ENCODE measurements around the gene MAML3.

Gene MAML3

DNA sequence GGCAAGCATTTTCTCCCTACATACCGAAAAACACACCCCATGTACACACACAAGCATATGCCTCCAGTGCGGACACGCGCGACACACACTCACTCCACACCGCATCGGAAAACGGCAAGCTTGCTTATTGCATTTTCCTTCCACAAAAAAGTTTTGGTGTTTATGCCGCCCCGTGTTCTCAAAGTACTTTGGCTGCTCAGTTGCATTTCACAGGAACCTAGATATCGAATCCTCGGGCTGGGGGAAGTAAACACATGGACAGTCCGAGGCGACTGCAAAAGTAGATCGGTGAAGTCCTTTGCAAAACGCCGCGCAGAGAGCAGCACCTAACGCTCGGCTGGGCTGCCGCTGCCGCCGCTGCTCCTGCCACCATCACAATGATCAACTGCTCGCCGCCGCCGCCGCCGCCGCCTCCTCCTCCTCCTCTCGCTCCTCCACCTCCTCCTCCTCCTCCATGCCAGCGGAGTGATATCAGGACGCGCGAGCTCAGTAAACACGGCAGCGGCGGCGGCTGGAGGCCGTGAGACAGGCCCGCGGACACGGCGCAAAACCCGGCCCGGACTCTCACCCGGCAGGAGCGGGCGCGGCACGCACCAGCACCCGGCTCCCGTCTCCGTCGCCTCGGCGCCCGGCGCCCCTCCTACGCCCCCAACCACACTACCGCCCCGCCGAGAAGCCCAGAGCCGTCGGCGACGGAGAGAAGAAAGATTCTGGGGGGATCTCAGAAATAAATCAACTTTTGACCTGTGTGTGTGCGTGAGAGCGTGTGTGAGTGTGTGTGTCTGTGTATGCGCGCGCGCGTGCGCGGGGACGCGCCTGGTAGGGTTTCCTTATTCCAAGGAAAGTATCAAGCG, at the start of gene MAML3:
MAML3 (minus strand) TSS at position 467 of the 854 bp plus-strand sequence. CDS start 857 bp downstream, outside the sequence.
- DNase-seq: peak; percentile 97

GRCh38 chr4:140198942-140199341, 45.0 kb upstream of the MAML3 start:
- DNase-seq: no peak

DNA sequence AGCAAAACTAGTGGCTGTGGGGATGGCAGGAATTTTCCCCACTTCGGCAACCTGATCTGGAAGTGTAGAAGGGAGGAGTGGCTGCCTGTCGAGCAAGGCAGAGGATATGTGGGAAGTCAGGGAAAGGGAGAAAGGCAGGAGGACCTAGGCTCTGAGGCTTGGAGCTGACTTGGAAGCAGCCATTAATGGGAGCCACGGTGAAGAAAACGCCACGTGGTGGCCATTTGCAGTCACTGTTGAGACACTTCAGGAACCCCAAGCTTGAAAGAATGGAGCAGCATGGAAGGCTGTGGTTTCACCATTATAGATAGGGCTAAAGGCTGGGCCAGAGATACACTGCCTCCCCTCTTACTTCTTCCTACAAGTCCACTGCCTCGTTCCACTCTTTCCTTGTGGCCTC, 41.8 kb upstream of the MAML3 start:
- DNase-seq: peak; percentile 45

GRCh38 chr4:140189805-140190204, 35.8 kb upstream of the MAML3 start:
- no peak for DNase-seq

DNA sequence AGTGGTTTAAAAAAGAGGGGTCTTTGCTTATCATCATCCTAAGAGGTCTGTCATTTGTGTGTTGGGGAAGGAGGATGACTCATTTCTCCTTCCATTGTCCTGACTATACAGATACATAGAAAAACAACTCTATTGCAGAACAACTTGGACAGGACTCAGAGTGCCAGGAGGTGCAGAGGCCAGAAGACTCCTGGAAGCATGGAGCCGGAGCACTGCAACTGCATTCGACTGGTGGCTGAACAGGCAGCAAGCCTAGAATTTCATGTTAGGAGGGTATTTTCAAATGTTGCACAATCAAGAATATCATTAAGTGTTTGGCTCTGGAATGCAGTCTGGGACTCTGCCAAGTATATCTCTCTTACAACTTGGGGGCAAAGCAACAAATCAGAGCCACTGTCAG, 35.0 kb upstream of the MAML3 start:
- no peak for DNase-seq

- no peak for DNase-seq
Measured at GRCh38 chr4:140187316-140187695, 33.3 kb upstream of the MAML3 start.

GRCh38 chr4:140186651-140187315, 32.8 kb upstream of the MAML3 start:
- no peak for DNase-seq

GRCh38 chr4:140186082-140186438, 32.1 kb upstream of the MAML3 start:
- DNase-seq: no peak

DNA sequence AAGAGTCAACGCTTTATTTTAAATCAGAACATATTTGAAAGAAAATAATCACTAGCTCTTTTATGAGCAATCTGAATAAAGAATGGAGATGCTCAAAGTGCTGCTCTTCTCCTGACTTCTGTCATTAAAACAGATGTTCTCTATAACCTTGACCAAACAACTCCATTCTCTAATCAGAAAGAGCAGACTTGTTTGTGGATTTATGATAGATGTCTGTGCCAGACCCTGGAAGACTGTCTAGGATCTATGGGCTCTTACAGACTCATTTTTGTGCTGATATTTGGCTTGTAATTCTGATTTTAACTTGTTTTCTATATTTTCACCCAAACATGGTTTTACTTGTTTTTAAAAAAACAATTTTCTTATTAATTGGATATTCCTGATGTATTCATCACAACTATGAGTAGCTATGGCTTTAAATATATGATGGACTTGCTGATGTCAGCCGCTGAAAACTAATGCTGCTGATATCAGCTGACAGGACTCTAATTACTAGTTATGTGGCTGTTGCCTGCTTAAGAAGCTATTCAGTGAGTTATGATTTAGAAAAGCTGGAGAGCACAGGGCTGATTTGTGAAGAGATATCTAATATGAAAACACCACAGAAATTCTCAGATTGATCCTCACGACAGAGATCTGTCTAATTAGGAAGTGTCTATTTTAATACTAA, 31.6 kb upstream of the MAML3 start:
- DNase-seq: no peak

DNA sequence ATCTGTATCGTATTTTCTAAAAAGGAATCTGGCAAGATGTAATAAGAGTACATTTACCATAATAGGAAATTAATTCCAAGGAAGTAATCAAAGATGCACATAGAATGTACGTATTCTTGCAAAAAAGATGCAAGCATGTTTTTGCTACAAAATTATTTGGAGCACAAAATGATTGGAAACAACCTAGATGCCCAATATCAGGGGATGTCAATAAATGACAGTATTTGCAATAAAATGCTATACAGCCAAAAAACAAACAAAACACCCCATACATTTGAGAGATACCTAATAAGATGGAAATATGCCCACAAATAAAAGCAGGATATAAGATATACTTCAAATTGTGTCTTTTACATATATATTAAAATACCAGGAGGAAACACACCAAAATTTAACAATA, 29.3 kb upstream of the MAML3 start:
- no peak for DNase-seq

GRCh38 chr4:140180577-140180976, 26.6 kb upstream of the MAML3 start:
- DNase-seq: no peak

- DNase-seq: no peak
Measured at GRCh38 chr4:140176735-140177134, 22.8 kb upstream of the MAML3 start.

DNA sequence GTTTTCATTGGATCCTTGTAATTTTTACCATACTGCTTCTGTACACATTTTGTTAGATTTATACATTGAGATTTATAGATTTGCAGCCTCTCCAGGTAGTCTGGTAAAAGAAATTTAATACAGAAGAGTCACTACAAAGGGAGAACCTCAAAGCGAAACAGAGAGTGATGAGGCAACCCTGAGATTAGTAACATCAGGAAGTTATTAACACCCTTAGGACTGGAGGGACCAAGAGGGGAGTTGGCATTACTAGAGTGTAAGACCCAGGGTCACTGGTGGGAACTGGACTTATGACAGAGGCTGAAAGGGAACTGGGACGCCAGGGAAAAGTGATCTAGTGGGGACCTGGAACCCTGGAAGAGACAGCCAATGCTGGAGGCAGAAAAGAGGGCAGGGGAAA, 20.6 kb upstream of the MAML3 start:
- no peak for DNase-seq

GRCh38 chr4:140172960-140173359, 19.0 kb upstream of the MAML3 start:
- no peak for DNase-seq

GRCh38 chr4:140170299-140170698, 16.3 kb upstream of the MAML3 start:
- no peak for DNase-seq

DNA sequence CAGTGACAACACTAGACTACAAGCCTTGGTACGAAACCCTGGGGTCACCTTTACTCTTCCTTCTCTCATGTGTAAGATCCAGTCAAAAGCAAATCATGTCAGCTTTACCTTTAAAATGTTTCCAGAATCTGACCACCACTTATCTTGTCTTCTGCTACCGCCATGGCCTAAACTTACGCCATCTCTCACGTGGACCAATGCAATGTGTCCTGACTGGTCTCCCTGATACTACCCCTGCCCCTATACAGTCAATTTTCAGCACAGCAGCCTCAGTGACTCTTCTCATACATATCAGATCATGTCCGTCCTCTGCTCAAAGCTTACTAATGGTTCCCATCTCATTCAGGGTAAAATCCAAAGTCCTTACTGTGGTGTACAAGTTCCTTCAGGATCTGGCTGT, 15.0 kb upstream of the MAML3 start:
- DNase-seq: no peak

DNA sequence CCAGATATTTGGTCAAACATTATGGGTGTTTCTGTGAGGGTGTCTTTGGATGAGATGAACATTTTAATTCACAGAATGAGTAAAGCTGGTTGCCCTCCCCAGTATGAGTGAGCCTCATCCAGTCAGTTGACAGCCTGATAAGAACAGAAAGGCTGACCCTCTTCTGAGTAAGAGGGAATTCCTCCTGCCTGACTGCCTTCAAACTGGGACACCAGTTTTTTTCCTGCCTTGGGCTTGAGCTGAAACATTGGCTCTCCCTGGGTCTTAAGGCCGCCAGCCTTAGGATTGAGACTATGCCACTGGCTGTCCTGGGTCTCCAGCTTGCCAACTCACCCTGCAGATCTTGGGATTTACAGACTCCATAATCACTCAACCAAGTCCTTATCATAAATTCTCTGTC, 14.5 kb upstream of the MAML3 start:
- DNase-seq: no peak

DNA sequence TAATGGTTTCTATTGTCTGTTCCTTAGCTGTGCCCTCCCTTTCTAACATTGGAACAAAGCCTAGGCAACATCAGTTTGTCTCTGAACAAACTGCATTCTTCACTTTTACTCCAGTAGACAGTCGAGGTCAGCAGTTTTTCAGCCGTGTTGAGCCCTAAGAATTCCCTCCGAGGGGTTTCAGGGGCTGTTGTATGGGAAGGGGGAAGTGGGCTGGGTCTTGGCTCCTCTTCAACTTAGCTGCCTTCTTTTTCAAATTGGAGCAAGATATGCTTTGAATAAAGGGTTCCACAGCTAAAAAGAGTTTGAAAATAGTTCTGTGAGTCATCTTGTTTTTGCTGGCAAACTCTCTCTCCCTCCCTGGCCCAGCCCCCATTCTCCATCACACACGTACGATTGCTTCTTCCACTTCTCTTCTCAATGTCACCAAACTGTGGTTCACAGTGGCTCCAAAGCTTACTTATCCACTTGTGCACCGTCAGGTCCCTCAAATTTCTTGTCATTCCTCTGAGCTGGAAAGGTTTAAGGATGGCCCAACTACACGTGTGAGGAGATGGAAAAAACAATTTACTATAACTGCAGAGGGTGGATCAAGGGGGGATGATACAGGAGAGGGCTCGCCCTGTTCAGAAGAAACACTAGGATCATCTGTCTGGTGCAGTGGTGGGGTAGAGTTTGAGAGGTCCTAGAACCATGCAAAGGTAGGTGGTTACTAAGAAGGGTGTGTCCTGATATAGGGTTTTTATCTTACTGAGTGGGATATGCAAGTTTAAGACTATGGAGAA, 9.2 kb upstream of the MAML3 start:
- DNase-seq: no peak

DNA sequence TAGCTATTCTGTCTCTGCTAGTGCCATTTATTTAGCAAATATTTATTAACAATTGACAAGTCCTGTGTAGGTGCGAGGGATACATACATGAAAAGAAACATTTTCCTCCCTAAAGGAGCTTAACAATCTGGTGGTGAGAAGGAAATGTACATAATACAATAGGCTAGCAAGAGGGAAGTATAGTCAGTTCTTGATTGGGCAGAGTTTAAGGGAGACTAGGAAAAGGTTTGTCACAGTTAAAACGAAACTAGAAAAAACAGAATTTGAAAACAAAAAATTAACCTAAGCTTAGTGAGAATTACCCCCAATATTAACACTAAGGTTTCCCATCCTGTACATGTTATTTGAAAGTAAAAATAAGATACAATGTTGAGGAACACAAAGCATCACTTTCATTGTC, 8.6 kb upstream of the MAML3 start:
- DNase-seq: no peak

- DNase-seq: peak; percentile 91
Measured at GRCh38 chr4:140158365-140159030, 4.5 kb upstream of the MAML3 start.

DNA sequence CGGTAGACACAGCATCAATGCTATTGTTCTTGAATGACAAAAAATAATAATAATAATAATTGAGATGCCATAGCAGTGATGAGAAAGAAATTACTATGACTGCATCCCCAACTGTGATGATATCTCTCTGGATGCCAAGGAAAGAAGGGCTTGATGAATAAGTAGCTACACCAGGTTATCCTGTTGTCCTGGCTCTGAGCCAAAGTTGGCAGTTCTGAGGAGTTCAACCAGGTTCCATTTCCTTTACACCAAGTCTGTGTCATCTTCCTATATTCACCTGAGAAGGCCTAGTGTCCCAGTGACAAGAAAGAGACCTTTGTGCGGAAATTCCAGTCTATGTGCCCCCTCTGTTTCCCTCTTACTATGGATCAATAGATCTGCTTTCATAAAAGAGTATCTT, 3.4 kb upstream of the MAML3 start:
- no peak for DNase-seq

GRCh38 chr4:140156529-140157171, 2.7 kb upstream of the MAML3 start:
- peak; percentile 37 for DNase-seq
